Measurements from ENCODE around the gene DNAH8. TPM values are rescaled to one million over a fixed set of nuclear protein-coding genes. Genes with fewer than 3 reads are reported as not detected.

DNAH8 gene
- total RNA-seq, 1 donor from 2014 or later = 1.1 TPM

- Histone ChIP-seq H3F3A (ENCODE audit: low read depth) (no peaks in the 10 kb centered on the region), H3K4me2 (no peak overlapping the region), H4K20me1 (ENCODE audit: low read depth) (no peaks in the 10 kb centered on the region), H3K4me1 (peaks cover 9% of the 10 kb centered on the region), H3K27ac (no peak overlapping the region), H2AFZ (replicated peaks) (peak overlapping the region; percentile 1), H3K36me3 (no peaks in the 10 kb centered on the region), H3K9ac (no peak overlapping the region), H3K27me3 (no peaks in the 10 kb centered on the region), H3K4me3 (no peak overlapping the region), H3K9me3 (ENCODE audit: low read depth) (no peaks in the 10 kb centered on the region), H3K79me2 (ENCODE audit: low read depth) (no peaks in the 10 kb centered on the region)
- H3K4me1 Mint-ChIP-seq = peaks cover 3% of the 10 kb centered on the region
- H3K27me3 Mint-ChIP-seq (ENCODE audit: insufficient read depth, low read depth) = peaks cover 6% of the 10 kb centered on the region
- no peaks in the 10 kb centered on the region for H3K36me3 Mint-ChIP-seq
- H3K4me3 Mint-ChIP-seq = no peak overlapping the region
- H3K27ac Mint-ChIP-seq = no peak overlapping the region
- H3K9me3 Mint-ChIP-seq = no peaks in the 10 kb centered on the region
- peak; percentile 39 for DNase-seq (ENCODE audit: low spot score)
- TF ChIP-seq CTCF (IDR thresholded peaks at IDR 0.05) (peak; percentile 33), EZH2phosphoT487 (IDR thresholded peaks at IDR 0.05) (no peak), EZH2 (IDR thresholded peaks at IDR 0.05) (no peak)
Measured at GRCh38 chr6:38943964-38944363, 228.9 kb downstream of the DNAH8 start.

GRCh38 chr6:38944655-38945279, 229.7 kb downstream of the DNAH8 start:
- H3K79me2 ChIP-seq (ENCODE audit: low read depth) = no peaks in the 10 kb centered on the region
- Mint-ChIP-seq H3K36me3 (no peaks in the 10 kb centered on the region), H3K4me3 (no peak overlapping the region)

GRCh38 chr6:38955861-38956260, 240.8 kb downstream of the DNAH8 start:
- peaks cover 2% of the 10 kb centered on the region for H3K27me3 Mint-ChIP-seq (ENCODE audit: insufficient read depth, low read depth)
- no peaks in the 10 kb centered on the region for H3K36me3 ChIP-seq
- no peak overlapping the region for H3K27ac ChIP-seq
- no peak overlapping the region for H3K27ac Mint-ChIP-seq
- no peaks in the 10 kb centered on the region for H3K9me3 Mint-ChIP-seq
- H3K4me3 Mint-ChIP-seq = no peak overlapping the region
- H4K20me1 ChIP-seq (ENCODE audit: low read depth) = no peaks in the 10 kb centered on the region
- H3K27me3 ChIP-seq = no peaks in the 10 kb centered on the region
- H2AFZ ChIP-seq (replicated peaks) = no peak overlapping the region
- no peak overlapping the region for H3K4me2 ChIP-seq
- H3F3A ChIP-seq (ENCODE audit: low read depth) = no peaks in the 10 kb centered on the region
- no peaks in the 10 kb centered on the region for H3K9me3 ChIP-seq (ENCODE audit: low read depth)
- H3K4me3 ChIP-seq = no peak overlapping the region
- DNase-seq (ENCODE audit: low spot score) = no peak
- no peaks in the 10 kb centered on the region for H3K4me1 ChIP-seq
- H3K79me2 ChIP-seq (ENCODE audit: low read depth) = no peaks in the 10 kb centered on the region
- TF ChIP-seq CTCF (IDR thresholded peaks at IDR 0.05) (no peak), EZH2phosphoT487 (IDR thresholded peaks at IDR 0.05) (no peak), EZH2 (IDR thresholded peaks at IDR 0.05) (no peak)
- H3K36me3 Mint-ChIP-seq = no peaks in the 10 kb centered on the region
- no peaks in the 10 kb centered on the region for H3K4me1 Mint-ChIP-seq
- no peak overlapping the region for H3K9ac ChIP-seq

More at GRCh38 chr6:38944655-38945279, 229.7 kb downstream of the DNAH8 start:
- Histone ChIP-seq H3F3A (ENCODE audit: low read depth) (no peaks in the 10 kb centered on the region), H4K20me1 (ENCODE audit: low read depth) (no peaks in the 10 kb centered on the region), H3K27ac (no peak overlapping the region), H3K4me2 (no peak overlapping the region), H3K36me3 (no peaks in the 10 kb centered on the region), H3K4me3 (no peak overlapping the region), H3K27me3 (no peaks in the 10 kb centered on the region), H3K9ac (no peak overlapping the region), H3K4me1 (peaks cover 9% of the 10 kb centered on the region), H3K9me3 (ENCODE audit: low read depth) (no peaks in the 10 kb centered on the region), H2AFZ (replicated peaks) (no peak overlapping the region)
- TF ChIP-seq EZH2 (IDR thresholded peaks at IDR 0.05) (no peak), CTCF (IDR thresholded peaks at IDR 0.05) (no peak), EZH2phosphoT487 (IDR thresholded peaks at IDR 0.05) (no peak)
- H3K27me3 Mint-ChIP-seq (ENCODE audit: insufficient read depth, low read depth) = peaks cover 6% of the 10 kb centered on the region
- H3K27ac Mint-ChIP-seq = no peak overlapping the region
- H3K4me1 Mint-ChIP-seq = peaks cover 3% of the 10 kb centered on the region
- no peak for DNase-seq (ENCODE audit: low spot score)
- H3K9me3 Mint-ChIP-seq = no peaks in the 10 kb centered on the region

Measured in neural progenitor cell (in vitro differentiated cells).